Measurements from ENCODE around the gene TDRD5. TPM values are rescaled to one million over a fixed set of nuclear protein-coding genes. Genes with fewer than 3 reads are reported as not detected.

The TDRD5 gene
- total and polyA plus RNA-seq, 9 donors = 0.05 to 0.46 (median 0.19) TPM; not detected in 3

GRCh38 chr1:179548666-179549367 lies 42.8 kb upstream of the TDRD5 start:
- intact Hi-C loops (cut with DNase I) = no loop called here
- no peaks in the 10 kb centered on the region for H3K36me3 ChIP-seq
- H3K27me3 ChIP-seq = no peaks in the 10 kb centered on the region
- H3K9me3 ChIP-seq = no peaks in the 10 kb centered on the region
- no peaks in the 10 kb centered on the region for H3K4me1 ChIP-seq (ENCODE audit: insufficient read depth)
- no peak overlapping the region for H3K4me3 ChIP-seq
- H3K27ac ChIP-seq = no peak overlapping the region
- TF ChIP-seq POLR2A (IDR thresholded peaks at IDR 0.05) (no peak), EP300 (IDR thresholded peaks at IDR 0.05) (no peak), CTCF (IDR thresholded peaks at IDR 0.05) (no peak)
- DNase-seq = no peak
- WGBS, 3 donors = 74 to 87% (median 87%) methylated on average over 3 of the region's 3 CpGs

GRCh38 chr1:179549368-179549700 lies 42.3 kb upstream of the TDRD5 start:
- no peaks in the 10 kb centered on the region for H3K4me1 ChIP-seq (ENCODE audit: insufficient read depth)
- no peak for DNase-seq
- no peaks in the 10 kb centered on the region for H3K27me3 ChIP-seq
- WGBS, 3 donors = 89 to 93% (median 92%) methylated on average over 2 of the region's 2 CpGs
- no peak overlapping the region for H3K27ac ChIP-seq
- no peaks in the 10 kb centered on the region for H3K9me3 ChIP-seq
- H3K36me3 ChIP-seq = no peaks in the 10 kb centered on the region
- no peak for TF ChIP-seq POLR2A (IDR thresholded peaks at IDR 0.05)
- TF ChIP-seq CTCF (IDR thresholded peaks at IDR 0.05) = no peak
- no peak for TF ChIP-seq EP300 (IDR thresholded peaks at IDR 0.05)
- no peak overlapping the region for H3K4me3 ChIP-seq
- intact Hi-C loops (cut with DNase I) = no loop called here

GRCh38 chr1:179550746-179551682 lies 40.6 kb upstream of the TDRD5 start:
- H3K4me1 ChIP-seq (ENCODE audit: insufficient read depth) = no peaks in the 10 kb centered on the region
- no peaks in the 10 kb centered on the region for H3K9me3 ChIP-seq
- no peak overlapping the region for H3K27ac ChIP-seq
- intact Hi-C loops (cut with DNase I) = no loop called here
- H3K27me3 ChIP-seq = no peaks in the 10 kb centered on the region
- no peak for DNase-seq
- no peak overlapping the region for H3K4me3 ChIP-seq
- no peaks in the 10 kb centered on the region for H3K36me3 ChIP-seq
- 61 to 70% (median 65%) methylated on average over 9 of the region's 9 CpGs for WGBS, 3 donors
- TF ChIP-seq EP300 (IDR thresholded peaks at IDR 0.05) (no peak), POLR2A (IDR thresholded peaks at IDR 0.05) (no peak), CTCF (IDR thresholded peaks at IDR 0.05) (no peak)

GRCh38 chr1:179554427-179554826 lies 37.2 kb upstream of the TDRD5 start:
- no peak overlapping the region for H3K27ac ChIP-seq
- H3K4me3 ChIP-seq = no peak overlapping the region
- no peaks in the 10 kb centered on the region for H3K9me3 ChIP-seq
- intact Hi-C loops (cut with DNase I) = no loop called here
- no peaks in the 10 kb centered on the region for H3K36me3 ChIP-seq
- DNase-seq = no peak
- no peak for TF ChIP-seq CTCF (IDR thresholded peaks at IDR 0.05)
- no peak for TF ChIP-seq POLR2A (IDR thresholded peaks at IDR 0.05)
- no peak for TF ChIP-seq EP300 (IDR thresholded peaks at IDR 0.05)
- H3K27me3 ChIP-seq = no peaks in the 10 kb centered on the region
- H3K4me1 ChIP-seq (ENCODE audit: insufficient read depth) = no peaks in the 10 kb centered on the region
